Body of pancreas (tissue), 4 donors: ENCODE results near the gene FLCN. TPM values are rescaled to one million over a fixed set of nuclear protein-coding genes. Genes with fewer than 3 reads are reported as not detected.
"Not testable (repeated sequence)": the region's sequence is repeated elsewhere in the genome, so short reads cannot be mapped to it uniquely, and the experiment has no call there.

Experiments used
- ATAC-seq: fragments of 150-250 bp; one replicate; pipeline ENCODE4 v1.9.1; 2016
- DNase-seq, 4 donors: peaks; one replicate each; pipeline ENCODE4 v3.0.0-alpha.2; 2019
- H3K27ac ChIP-seq, 4 donors: fragments of 200-600 bp; sonication (generic); 1 replicate in 3 of 4; 2 replicates in 1 of 4; pipeline versions ENCODE4 v1.5.1 to v1.6.1; 2016 to 2019; ENCODE audit warnings: mild to moderate bottlenecking in 1 of 4, mixed read lengths in 1 of 4, moderate library complexity in 1 of 4
- H3K27me3 ChIP-seq, 2 donors: fragments of 200-600 bp; sonication (generic); one replicate each; pipeline ENCODE4 v1.6.0; 2016; ENCODE audit warnings: mild to moderate bottlenecking in 1 of 2
- H3K36me3 ChIP-seq, 2 donors: fragments of 200-600 bp; sonication (generic); replicated peaks in 1 of 2; 2 replicates each; pipeline ENCODE4 v1.5.1; 2016; ENCODE audit warnings: low read depth in 2 of 2; ENCODE audit not compliant: insufficient read depth in 1 of 2
- H3K4me1 ChIP-seq: fragments of 200-600 bp; sonication (generic); one replicate; pipeline ENCODE4 v1.6.0; 2016
- H3K4me3 ChIP-seq, 2 donors: fragments of 200-600 bp; sonication (generic); 1 replicate in 1 of 2; 2 replicates in 1 of 2; pipeline ENCODE4 v1.5.1; 2016 to 2019
- H3K9me3 ChIP-seq, 3 donors: fragments of 200-600 bp; sonication (generic); 1 replicate in 2 of 3; 2 replicates in 1 of 3; pipeline ENCODE4 v1.5.1; 2016
- POLR2A ChIP-seq, 3 donors: fragments of 450-650 bp; IDR thresholded peaks; one replicate each; pipeline ENCODE4 v1.6.1; 2016; ENCODE audit warnings: antibody characterized with exemption in 3 of 3, mild to moderate bottlenecking in 2 of 3
- WGBS, 2 donors: methylation state at CpG; one replicate each; pipeline ENCODE4 v1.1.5; 2017; 5-methylcytosine and 5-hydroxymethylcytosine counted together
- intact Hi-C: fragments of 100-400 bp; cut with DNase I; formaldehyde crosslinking; loops from one replicate; pipeline ENCODE4 v1.15.1; 2023
- total RNA-seq, 2 donors: library from RNA; depleted of rRNA; stranded (reverse); fragments of >200 nt; gene quantifications; one replicate each; pipeline ENCODE4 v1.1.0, GENCODE V29; 2016
- TF ChIP-seq, protein P1 (sequence below), 7 experiments: fragments of 450-650 bp in 4 of 7; fragments of 200-600 bp in 3 of 7; sonication (generic) in 3 of 7; IDR thresholded peaks; one replicate each; pipeline ENCODE4 v1.5.1; 2016 to 2019; ENCODE audit warnings: antibody characterized with exemption in 7 of 7

FLCN gene, protein sequence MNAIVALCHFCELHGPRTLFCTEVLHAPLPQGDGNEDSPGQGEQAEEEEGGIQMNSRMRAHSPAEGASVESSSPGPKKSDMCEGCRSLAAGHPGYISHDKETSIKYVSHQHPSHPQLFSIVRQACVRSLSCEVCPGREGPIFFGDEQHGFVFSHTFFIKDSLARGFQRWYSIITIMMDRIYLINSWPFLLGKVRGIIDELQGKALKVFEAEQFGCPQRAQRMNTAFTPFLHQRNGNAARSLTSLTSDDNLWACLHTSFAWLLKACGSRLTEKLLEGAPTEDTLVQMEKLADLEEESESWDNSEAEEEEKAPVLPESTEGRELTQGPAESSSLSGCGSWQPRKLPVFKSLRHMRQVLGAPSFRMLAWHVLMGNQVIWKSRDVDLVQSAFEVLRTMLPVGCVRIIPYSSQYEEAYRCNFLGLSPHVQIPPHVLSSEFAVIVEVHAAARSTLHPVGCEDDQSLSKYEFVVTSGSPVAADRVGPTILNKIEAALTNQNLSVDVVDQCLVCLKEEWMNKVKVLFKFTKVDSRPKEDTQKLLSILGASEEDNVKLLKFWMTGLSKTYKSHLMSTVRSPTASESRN
- total RNA-seq = 10 to 100 TPM; 35.8 to 64.3 TPM

DNA sequence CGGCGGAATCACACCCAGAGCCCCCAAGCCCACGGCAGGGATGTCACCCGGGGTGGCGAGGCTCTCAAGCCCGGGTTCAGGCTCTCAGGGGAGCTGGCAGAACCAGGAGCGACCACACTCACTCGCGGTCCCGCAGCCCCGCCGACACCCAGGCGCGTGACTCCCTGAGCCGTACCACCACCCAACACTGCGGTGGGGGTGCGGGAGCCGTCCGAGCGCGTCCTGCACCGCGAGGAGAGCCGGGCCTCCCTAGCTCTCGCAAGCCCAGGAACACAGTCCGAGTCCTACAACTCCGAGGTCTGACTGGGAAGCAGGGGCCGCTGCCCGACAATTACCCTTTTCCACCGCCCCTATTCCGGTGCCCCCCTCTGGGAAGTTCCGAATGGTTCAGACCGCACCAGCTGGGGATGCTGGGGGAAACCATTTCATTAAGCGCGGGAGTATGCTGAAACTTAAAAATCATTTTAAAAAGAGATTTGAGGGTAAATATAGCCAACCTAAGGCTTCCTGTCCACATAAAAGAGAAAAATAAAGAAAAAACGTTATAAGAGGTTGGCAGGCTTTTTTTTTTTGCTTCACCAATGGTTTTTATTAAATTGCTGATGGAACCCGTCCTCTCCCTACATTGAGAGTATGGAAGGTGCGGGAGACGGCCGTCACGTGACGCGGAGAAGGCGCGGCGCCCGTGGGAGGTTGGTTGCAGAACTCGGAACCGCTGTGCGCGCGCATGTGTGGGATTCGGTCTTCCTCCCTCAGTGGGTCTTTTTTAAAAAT is at the start of gene FLCN:
Gene FLCN (minus strand): TSS at position 143 of the 774 bp plus-strand sequence. CDS start 9,031 bp downstream, outside the sequence.
- no peaks in the 10 kb centered on the region for H3K9me3 ChIP-seq
- intact Hi-C loops = no loop called here
- H3K27ac ChIP-seq = peak within 1 kb of the TSS; percentile 91 to 99 (median 97)
- peaks cover 26% of the 10 kb centered on the region for H3K4me1 ChIP-seq
- peak; percentile 60 to 83 (median 77) for TF ChIP-seq POLR2A (IDR thresholded peaks at IDR 0.05)
- TF ChIP-seq, protein P1, sequence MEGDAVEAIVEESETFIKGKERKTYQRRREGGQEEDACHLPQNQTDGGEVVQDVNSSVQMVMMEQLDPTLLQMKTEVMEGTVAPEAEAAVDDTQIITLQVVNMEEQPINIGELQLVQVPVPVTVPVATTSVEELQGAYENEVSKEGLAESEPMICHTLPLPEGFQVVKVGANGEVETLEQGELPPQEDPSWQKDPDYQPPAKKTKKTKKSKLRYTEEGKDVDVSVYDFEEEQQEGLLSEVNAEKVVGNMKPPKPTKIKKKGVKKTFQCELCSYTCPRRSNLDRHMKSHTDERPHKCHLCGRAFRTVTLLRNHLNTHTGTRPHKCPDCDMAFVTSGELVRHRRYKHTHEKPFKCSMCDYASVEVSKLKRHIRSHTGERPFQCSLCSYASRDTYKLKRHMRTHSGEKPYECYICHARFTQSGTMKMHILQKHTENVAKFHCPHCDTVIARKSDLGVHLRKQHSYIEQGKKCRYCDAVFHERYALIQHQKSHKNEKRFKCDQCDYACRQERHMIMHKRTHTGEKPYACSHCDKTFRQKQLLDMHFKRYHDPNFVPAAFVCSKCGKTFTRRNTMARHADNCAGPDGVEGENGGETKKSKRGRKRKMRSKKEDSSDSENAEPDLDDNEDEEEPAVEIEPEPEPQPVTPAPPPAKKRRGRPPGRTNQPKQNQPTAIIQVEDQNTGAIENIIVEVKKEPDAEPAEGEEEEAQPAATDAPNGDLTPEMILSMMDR (IDR thresholded peaks at IDR 0.05) = peak in 1 of 7 experiments; percentile 22
- 0% methylated on average over 28 to 51 of the region's 53 CpGs for WGBS, 2 donors
- peak; percentile 91 for ATAC-seq
- peak within 1 kb of the TSS; percentile 98 to 100 for H3K4me3 ChIP-seq
- DNase-seq = peak; percentile 83 to 91 (median 89)
- no peaks in the 10 kb centered on the region for H3K36me3 ChIP-seq
- H3K27me3 ChIP-seq = no peaks in the 10 kb centered on the region

DNA sequence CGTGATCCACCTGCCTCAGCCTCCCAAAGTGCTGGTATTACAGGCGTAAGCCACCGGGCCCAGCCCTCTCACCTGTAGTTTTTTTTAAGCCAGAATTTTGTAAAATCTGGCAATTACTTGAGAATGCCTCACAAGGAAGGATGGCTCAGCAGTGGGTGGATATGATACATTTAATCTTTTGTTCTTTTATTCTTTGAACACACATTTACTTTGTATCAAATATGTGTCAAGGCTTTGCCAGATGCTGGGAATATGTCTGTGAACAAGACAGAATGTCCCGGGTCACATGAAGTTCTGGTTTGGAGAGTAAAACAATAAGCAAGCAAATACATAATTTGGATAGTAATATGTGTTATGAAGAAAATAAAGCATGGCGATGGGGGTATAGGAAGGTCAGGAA is 49.0 kb upstream of the FLCN start:
- intact Hi-C loops = no loop called here
- DNase-seq (no peak), ATAC-seq (no peak)
- Histone ChIP-seq H3K4me1 (no peaks in the 10 kb centered on the region), H3K9me3 (no peaks in the 10 kb centered on the region), H3K27ac (no peak overlapping the region), H3K36me3 (no peaks in the 10 kb centered on the region), H3K27me3 (no peaks in the 10 kb centered on the region), H3K4me3 (no peak overlapping the region)
- TF ChIP-seq, protein P1 (IDR thresholded peaks at IDR 0.05) = no peak
- no peak for TF ChIP-seq POLR2A (IDR thresholded peaks at IDR 0.05)
- WGBS, 2 donors = 76 to 85% methylated on average over 5 of the region's 5 CpGs

DNA sequence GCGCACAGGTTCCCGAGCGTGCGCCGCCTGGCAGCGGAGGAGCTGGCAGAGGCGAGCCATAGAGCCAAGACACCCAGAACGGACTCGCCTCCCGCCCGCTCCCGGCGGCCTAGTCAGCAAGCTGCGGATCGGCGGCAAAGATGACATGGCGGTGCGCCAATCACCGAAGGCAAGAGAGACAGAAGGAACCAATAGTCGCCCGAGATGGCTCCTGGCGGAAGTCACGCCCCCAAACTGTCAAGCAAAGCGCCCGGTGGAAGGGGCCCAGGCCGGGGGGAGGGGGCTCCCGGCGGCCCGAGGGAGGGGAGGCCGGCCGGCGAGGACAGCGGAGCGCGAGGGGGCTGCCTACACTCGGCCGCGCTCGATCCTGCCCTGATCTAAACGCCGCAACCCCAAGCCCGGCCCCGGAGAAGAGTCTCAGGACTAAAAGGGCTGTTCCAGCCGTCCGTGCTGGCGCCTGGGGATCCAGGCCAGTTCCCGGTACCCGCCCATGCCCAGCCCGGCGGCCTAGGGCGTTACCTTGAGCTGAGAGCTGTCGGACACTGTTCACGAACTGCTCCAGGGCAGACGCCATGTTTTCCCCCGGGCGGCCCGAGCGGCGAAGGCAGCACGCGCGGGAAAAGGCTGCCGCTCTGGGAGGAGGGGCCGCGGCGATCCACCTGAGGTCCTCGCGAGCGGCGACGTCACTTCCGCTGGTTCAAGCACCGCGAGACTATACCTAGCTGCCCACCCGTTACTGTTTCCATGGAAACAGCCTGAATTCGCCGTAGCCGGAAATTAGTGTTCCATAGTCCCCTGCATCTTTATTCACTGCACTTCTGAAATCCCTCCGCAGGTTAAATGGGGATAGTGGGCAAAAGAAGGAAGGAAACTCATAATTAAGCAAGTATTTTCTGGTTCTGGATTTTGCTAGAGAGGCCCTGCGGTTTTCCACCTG is 43.9 kb upstream of the FLCN start, which contains the start of gene COPS3:
Gene COPS3 (minus strand): TSS at position 634 of the 937 bp plus-strand sequence. CDS start 60 bp downstream, at position 574.
- peak; percentile 98 to 99 (median 99) for DNase-seq
- intact Hi-C loops = no loop called here
- no peaks in the 10 kb centered on the region for H3K27me3 ChIP-seq
- peak within 1 kb of the TSS; percentile 92 to 95 for H3K4me3 ChIP-seq
- peak within 1 kb of the TSS; percentile 93 to 99 (median 98) for H3K27ac ChIP-seq
- H3K36me3 ChIP-seq = no peaks in the 10 kb centered on the region
- ATAC-seq = peak; percentile 96
- TF ChIP-seq POLR2A (IDR thresholded peaks at IDR 0.05) = peak; percentile 42 to 85 (median 83)
- TF ChIP-seq, protein P1 (IDR thresholded peaks at IDR 0.05) = no peak
- 0 to 2% methylated on average over 6 to 79 of the region's 80 CpGs for WGBS, 2 donors
- no peaks in the 10 kb centered on the region for H3K9me3 ChIP-seq
- H3K4me1 ChIP-seq = peaks cover 33% of the 10 kb centered on the region

DNA sequence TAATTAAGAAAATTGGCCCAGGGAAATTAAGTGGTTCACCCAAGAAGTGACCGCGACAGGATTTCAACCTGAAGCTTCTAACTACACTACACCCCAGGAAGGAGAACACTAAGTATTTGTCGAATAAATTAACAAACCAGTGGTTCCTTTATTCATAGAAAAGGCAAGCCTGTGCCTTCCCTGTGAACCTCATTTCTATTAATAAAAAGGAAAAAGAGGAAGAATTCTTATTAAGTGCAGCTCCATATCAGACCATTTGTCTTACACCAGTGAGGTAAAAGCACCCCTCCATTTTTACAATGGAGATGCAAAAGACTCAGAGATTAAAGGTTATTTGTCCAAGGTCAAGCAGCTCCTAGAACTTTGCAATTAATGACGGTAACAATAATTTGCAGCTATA is 42.3 kb upstream of the FLCN start:
- H3K4me3 ChIP-seq = no peak overlapping the region
- no peaks in the 10 kb centered on the region for H3K9me3 ChIP-seq
- ATAC-seq (no peak), DNase-seq (no peak)
- H3K27ac ChIP-seq = no peak overlapping the region
- H3K4me1 ChIP-seq = peaks cover 33% of the 10 kb centered on the region
- TF ChIP-seq POLR2A (IDR thresholded peaks at IDR 0.05) = no peak
- TF ChIP-seq, protein P1 (IDR thresholded peaks at IDR 0.05) = no peak
- intact Hi-C loops = no loop called here
- no peaks in the 10 kb centered on the region for H3K27me3 ChIP-seq
- WGBS, 2 donors = 67 to 69% methylated on average over 4 of the region's 4 CpGs
- no peaks in the 10 kb centered on the region for H3K36me3 ChIP-seq

DNA sequence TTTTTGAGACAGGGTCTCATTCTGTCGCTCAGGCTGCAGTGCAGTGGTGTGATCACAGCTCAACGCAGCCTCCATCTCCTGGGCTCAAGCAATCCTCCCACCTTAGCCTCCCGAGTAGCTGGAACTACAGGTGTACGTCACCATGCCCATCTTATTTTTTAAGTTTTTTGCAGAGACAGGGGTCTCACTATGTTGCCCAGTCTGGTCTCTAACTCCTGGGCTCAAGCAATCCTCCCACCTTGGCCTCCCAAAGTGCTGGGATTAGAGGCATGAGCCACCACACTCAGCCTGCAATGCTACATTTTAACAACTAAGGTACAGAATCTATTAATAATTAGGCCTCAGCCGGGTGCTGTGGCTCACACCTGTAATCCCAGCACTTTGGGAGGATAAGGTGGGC is 40.5 kb upstream of the FLCN start:
- ATAC-seq, H3K9me3 ChIP-seq, H3K36me3 ChIP-seq, intact Hi-C loops, H3K27ac ChIP-seq, H3K4me3 ChIP-seq, DNase-seq, H3K27me3 ChIP-seq: not testable (repeated sequence)
- WGBS, 2 donors = 93 to 95% methylated on average over 4 to 5 of the region's 5 CpGs
- H3K4me1 ChIP-seq = peaks cover 33% of the 10 kb centered on the region
